Measurements from ENCODE around the gene SLC6A19.

Gene SLC6A19

DNA sequence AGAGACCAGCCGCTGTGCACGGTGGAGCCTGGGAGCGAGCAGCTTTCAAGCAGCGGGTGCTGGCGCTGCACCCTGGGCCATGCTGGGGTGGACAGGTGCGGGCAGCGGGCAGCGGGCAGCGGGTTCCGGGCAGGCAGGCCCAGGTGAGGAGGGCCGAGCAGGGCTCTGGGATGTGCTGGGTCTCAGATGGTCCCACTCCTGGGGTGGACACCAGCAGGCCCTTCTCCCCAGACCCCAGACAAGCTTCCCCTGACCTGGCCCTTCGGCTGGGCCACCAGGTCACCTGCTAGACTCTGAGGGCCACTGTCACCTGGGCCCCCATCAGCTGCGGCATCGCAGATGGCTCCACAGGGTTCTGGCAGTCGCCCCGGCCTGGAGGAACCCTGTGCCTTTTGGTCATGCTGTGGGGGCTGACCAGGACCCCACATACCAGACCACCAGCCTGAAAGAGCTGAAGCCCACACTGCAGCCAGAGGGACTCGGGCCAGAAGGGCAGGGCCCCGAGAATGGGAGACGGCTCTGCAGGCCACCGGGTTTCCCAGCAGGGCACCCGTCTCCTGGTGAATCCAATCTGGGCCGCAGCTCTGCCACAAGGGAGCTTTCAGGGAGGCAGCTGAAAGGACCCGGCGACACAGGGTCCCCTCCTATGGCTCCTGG is 2.0 kb downstream of the SLC6A19 start:
- in situ Hi-C loops (cut with HindIII; ENCODE audit: low sequenced_read_pairs): no loop called here
- H3K4me3 ChIP-seq (ENCODE audit: low read depth, low read length): no peak overlapping the region
- DNase-seq (ENCODE audit: low read depth): no peak
- TF ChIP-seq, protein P1, sequence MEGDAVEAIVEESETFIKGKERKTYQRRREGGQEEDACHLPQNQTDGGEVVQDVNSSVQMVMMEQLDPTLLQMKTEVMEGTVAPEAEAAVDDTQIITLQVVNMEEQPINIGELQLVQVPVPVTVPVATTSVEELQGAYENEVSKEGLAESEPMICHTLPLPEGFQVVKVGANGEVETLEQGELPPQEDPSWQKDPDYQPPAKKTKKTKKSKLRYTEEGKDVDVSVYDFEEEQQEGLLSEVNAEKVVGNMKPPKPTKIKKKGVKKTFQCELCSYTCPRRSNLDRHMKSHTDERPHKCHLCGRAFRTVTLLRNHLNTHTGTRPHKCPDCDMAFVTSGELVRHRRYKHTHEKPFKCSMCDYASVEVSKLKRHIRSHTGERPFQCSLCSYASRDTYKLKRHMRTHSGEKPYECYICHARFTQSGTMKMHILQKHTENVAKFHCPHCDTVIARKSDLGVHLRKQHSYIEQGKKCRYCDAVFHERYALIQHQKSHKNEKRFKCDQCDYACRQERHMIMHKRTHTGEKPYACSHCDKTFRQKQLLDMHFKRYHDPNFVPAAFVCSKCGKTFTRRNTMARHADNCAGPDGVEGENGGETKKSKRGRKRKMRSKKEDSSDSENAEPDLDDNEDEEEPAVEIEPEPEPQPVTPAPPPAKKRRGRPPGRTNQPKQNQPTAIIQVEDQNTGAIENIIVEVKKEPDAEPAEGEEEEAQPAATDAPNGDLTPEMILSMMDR (IDR thresholded peaks at IDR 0.05; ENCODE audit: low read depth, low read length, missing control alignments): no peak

GRCh38 chr5:1203968-1204692 is 2.7 kb downstream of the SLC6A19 start:
- in situ Hi-C loops (cut with HindIII; ENCODE audit: low sequenced_read_pairs): no loop called here
- H3K4me3 ChIP-seq (ENCODE audit: low read depth, low read length): no peak overlapping the region
- TF ChIP-seq, protein P1 (IDR thresholded peaks at IDR 0.05; ENCODE audit: low read depth, low read length, missing control alignments): no peak
- DNase-seq (ENCODE audit: low read depth): no peak

DNA sequence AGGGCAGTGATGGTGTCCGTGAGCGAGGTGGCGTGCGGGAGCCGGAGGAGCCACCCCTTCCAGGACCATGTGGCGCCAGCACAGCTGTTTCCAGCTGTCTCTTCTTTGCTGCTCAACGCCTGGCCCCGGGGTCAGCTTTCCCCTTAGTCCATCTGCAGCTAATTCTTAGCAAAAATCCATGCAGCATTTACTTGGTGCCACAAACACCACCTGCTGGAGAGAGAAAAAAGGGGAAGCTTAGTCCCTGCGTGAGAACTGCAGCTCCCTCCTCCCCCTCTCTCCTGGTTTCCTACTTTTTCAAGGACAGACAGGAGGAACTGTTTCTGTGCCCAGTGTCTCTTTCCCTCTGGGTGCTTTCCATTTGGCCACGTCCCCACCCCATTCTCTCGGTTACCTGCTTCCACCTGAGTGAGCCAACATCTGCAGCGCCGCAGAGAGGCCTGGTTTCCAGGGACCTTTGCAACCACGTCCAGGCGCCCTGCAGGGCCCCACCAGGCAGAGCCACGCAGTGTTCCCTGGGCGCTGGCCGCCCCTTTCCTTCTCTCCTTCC is 3.4 kb downstream of the SLC6A19 start:
- no peak overlapping the region for H3K4me3 ChIP-seq (ENCODE audit: low read depth, low read length)
- TF ChIP-seq, protein P1 (IDR thresholded peaks at IDR 0.05; ENCODE audit: low read depth, low read length, missing control alignments): peak; percentile 38
- DNase-seq (ENCODE audit: low read depth): peak; percentile 3
- in situ Hi-C loops (cut with HindIII; ENCODE audit: low sequenced_read_pairs): no loop called here

DNA sequence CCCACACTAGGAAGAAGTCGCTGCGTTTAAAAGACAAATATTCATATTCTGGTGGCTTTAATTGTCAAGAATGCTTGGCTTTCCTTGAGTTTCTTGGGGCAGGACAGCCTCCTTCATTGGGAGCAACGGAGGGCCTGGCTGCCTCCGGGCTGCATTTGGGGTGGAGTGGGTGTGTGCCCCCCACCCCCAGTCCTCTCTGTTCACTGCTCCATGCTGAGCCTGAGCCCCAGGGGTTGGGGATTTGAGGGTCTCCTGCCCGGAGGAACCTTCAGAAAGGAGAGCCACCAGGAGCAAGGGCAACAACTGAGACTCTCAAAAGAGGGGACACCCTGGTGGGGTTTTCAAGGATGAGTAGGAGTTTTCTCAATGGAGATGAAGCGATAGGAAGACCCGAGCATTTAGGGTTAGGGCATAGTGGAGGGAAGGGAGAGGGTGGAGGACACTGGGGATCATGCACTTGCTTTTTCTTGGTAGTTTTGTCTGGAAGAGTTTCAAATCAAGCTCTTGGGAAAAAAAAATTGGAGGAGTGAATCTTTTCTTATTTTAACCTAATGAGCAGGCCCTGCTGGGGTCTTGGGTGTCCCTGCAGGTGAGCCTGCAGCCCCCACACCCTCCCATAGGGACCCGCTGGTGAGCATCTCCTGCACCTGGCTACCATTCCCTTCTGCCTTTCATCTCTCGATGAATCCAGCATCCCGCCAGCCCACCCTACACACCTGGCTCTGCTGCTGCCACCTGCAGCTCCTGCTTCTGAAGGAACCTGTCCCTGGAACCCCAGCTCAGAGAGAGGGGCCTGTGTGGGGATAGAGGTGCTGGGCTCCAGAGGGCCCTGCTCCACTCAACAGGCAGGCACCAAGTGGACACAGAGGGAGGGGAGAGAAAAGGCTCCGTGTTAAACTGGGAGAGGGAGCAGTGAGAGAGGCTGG is 4.1 kb downstream of the SLC6A19 start:
- TF ChIP-seq, protein P1 (IDR thresholded peaks at IDR 0.05; ENCODE audit: low read depth, low read length, missing control alignments): no peak
- in situ Hi-C loops (cut with HindIII; ENCODE audit: low sequenced_read_pairs): no loop called here
- H3K4me3 ChIP-seq (ENCODE audit: low read depth, low read length): no peak overlapping the region
- DNase-seq (ENCODE audit: low read depth): no peak

GRCh38 chr5:1206521-1207412 is 5.4 kb downstream of the SLC6A19 start:
- DNase-seq (ENCODE audit: low read depth): no peak
- TF ChIP-seq, protein P1 (IDR thresholded peaks at IDR 0.05; ENCODE audit: low read depth, low read length, missing control alignments): no peak
- H3K4me3 ChIP-seq (ENCODE audit: low read depth, low read length): no peak overlapping the region
- in situ Hi-C loops (cut with HindIII; ENCODE audit: low sequenced_read_pairs): no loop called here

Measured in astrocyte of the cerebellum (primary cell).